Left hindlimb (tissue), 1 donor: ENCODE measurements around the gene GASK1B.

Source experiments
- DNase-seq: peaks from one replicate; pipeline ENCODE4 v3.0.0-alpha.2; 2018

Gene GASK1B

DNA sequence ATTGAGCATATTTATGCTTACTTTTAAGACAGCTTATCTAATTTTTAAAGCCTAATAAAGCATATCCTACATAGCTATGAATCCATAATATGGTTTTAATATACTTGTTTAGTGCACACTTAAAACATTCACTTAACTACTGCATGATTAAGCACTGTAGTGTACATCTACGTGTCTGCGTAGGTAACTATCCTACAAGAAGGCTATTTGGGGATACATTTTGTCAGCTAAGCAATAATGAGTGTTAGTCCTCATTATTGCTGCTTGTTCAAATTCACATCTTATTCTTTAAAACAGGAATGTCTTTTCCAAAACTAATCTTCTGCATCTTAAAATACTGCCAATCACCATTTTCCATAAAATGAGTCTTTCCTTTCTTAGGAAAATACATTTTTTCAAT lies 38.6 kb downstream of the GASK1B start:
- no peak for DNase-seq

DNA sequence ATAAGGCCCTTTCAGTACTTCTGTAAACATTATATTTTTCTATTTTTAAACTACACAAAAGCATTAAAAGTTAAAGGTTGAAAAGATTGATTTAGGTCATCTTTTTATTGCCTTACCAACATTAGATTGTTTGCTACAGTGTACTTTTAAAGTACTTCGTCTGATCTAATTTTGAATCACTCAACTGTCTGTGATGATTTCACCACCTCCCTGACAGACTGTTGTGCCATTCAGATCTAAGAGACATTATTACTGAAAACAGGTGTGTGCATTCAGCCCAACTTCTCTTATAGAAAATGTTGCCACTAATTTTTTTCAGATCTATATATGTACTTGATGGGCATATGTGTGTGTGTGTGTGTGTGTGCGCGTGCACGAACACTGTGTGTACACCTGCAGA lies 39.3 kb downstream of the GASK1B start:
- DNase-seq, result no peak

DNA sequence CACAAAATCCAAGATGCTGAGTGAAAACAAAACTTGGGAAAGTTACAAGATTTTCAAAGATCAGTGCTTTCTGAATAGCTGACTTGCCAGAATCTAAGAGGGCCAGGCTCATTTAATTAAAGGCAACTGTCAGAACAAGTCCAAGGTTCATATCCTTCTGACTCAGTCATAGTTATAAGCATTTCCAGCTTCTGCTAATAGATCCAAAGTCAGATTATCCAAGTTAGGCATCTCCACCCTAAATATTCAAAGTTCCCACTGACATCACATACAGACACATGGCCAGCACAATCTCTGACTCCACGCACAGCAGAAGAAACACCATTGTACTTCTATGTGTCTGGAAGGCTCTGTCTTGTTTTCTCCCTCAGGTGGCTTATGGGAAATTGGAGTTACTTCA lies 41.8 kb downstream of the GASK1B start:
- no peak for DNase-seq

DNA sequence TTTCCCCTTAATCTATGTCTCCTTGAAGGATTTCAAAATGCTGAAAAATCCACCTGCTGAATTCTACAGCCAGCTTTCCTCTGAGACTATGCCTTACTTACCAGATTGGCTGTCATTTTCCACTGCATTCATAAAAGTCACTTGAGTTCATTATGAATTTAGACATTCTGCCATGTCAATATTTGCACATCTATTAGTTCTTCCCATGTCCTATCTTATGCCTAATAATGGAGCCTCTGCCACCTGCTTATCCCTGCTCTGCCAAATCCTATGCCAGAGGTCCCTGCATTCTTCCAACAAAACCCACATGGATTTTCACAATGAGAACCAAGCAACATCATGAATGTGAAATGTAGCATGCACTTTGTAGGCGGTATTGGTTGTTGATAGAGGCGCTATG lies 42.6 kb downstream of the GASK1B start:
- no peak for DNase-seq

DNA sequence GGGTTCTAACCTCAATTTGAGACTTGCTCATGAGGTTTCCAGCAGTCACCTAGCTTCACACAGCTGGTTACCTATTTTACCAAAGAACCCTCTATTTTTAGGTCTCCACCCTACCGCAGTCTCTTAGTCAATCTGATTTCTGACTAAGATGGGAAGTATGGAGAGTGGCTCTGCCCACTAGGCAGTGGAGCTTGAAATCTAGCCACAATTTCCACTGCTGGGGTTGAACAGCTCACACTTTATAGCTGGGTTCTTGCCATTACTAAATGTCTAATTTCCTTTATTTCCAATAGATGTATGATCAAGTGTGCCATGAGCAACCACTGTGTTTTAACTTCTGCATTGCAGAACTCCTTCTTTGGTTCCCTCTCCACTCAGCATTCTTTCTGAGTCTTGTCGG lies 43.1 kb downstream of the GASK1B start:
- no peak for DNase-seq

DNA sequence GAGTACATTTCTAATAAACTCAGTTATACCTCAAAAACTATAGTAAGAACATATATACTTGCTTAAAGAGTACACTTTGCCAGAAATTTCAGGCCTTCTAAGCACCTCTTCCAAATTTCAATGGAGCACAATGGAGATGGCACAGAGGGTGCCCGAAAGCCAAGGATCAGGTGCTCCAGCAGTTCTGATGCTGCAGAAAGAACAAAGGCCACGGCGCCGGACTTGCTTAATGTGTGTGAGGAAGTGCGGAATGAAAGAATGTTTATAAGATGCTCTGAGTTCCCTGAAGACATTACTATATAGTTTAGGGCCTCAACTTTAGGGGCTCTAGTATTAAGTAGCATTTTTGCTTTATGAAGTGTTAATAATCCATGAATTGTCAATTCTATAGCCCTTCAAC lies 44.3 kb downstream of the GASK1B start:
- no peak for DNase-seq

DNA sequence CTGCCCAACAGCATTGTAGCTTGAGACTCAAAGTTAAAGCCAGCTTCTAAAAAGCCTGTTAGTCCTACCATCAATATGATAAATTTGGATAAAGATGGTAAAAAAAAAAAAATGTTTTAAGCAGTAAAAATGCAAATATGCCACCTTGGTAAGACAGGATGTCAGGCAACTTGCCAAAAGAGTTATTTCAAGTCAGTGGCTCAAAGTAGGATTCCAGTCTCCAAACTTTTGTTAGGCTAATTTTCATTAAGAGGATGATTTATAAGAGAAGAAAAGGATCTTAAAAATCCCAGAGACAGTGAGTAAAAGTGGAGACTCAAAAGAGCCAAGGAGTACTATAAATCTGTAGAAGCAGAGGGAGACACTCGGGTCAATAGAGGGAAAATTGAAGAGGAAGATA lies 47.5 kb downstream of the GASK1B start:
- DNase-seq, result no peak
